Measurements from ENCODE around the gene MRPL12. TPM values are rescaled to one million over a fixed set of nuclear protein-coding genes. Genes with fewer than 3 reads are reported as not detected.
A peak's percentile ranks its signal among the peaks of the same experiment; 100 is the strongest.

Gene MRPL12
- total and polyA plus RNA-seq, 9 of the 15 experiments (the other 6 are each of a cell fraction or from before 2014, with no cell fraction given): 0.94 to 338 (median 100) TPM

GRCh38 chr17:81683584-81684441 lies 19.4 kb upstream of the MRPL12 start, which contains the start of the genes ARL16 and HGS (continued):
- TF ChIP-seq MGA (IDR thresholded peaks at IDR 0.05): no peak
- peak; percentile 92 for TF ChIP-seq CXXC5 (CRISPR knock-in tag; IDR thresholded peaks at IDR 0.05)
- TF ChIP-seq EWSR1 (IDR thresholded peaks at IDR 0.05; ENCODE audit: borderline replicate concordance, low read depth, partially characterized antibody): no peak
- no peak for TF ChIP-seq CC2D1A (IDR thresholded peaks at IDR 0.05)
- TF ChIP-seq DDX20 (tag; IDR thresholded peaks at IDR 0.05; ENCODE audit: low read depth): no peak
- TF ChIP-seq ZZZ3 (IDR thresholded peaks at IDR 0.05): no peak
- TF ChIP-seq HMG20B (CRISPR knock-in tag; IDR thresholded peaks at IDR 0.05): no peak
- peak; percentile 74 for TF ChIP-seq RBBP5 (IDR thresholded peaks at IDR 0.05; ENCODE audit: borderline replicate concordance, insufficient read depth, low read length, poor library complexity, severe bottlenecking)
- TF ChIP-seq AFF1 (IDR thresholded peaks at IDR 0.05; ENCODE audit: low read depth in 1 of 2, partially characterized antibody in 2 of 2): no peak
- TF ChIP-seq IFI16 (CRISPR knock-in tag; IDR thresholded peaks at IDR 0.05): no peak
